Liver (tissue), 9 donors: ENCODE data around the gene HOXC10. TPM values are rescaled to one million over a fixed set of nuclear protein-coding genes. Genes with fewer than 3 reads are reported as not detected.

Experiments
- DNase-seq: peaks from one replicate; pipeline ENCODE4 v3.0.0-alpha.2; 2017; ENCODE audit warnings: low spot score
- H3K27ac ChIP-seq, 2 donors: one replicate each; pipeline ENCODE4 v1.7.0; 2013; ENCODE audit warnings: inconsistent platforms in 2 of 2, low read length in 2 of 2, control low read depth in 1 of 2, low read depth in 1 of 2, mild to moderate bottlenecking in 1 of 2
- H3K27me3 ChIP-seq, 4 donors: one replicate each; pipeline versions ENCODE4 v1.6.1 to v1.7.0; 2013; ENCODE audit warnings: low read length in 3 of 4, inconsistent platforms in 1 of 4, mild to moderate bottlenecking in 1 of 4, moderate library complexity in 1 of 4; ENCODE audit not compliant: control insufficient read depth in 4 of 4, insufficient read depth in 4 of 4
- H3K36me3 ChIP-seq, 4 donors: one replicate each; pipeline versions ENCODE4 v1.6.1 to v1.7.0; 2013; ENCODE audit warnings: low read length in 3 of 4, mild to moderate bottlenecking in 3 of 4, low read depth in 1 of 4, moderate library complexity in 1 of 4; ENCODE audit not compliant: control insufficient read depth in 4 of 4, insufficient read depth in 3 of 4
- H3K4me1 ChIP-seq, 4 donors: one replicate each; pipeline versions ENCODE4 v1.6.1 to v1.7.0; 2013; ENCODE audit warnings: low read length in 3 of 4, mild to moderate bottlenecking in 3 of 4, moderate library complexity in 1 of 4; ENCODE audit not compliant: control insufficient read depth in 4 of 4, insufficient read depth in 4 of 4
- H3K4me3 ChIP-seq, 3 donors: one replicate each; pipeline versions ENCODE4 v1.6.1 to v1.7.0; 2013; ENCODE audit warnings: low read length in 3 of 3, control low read depth in 1 of 3, low read depth in 1 of 3, mild to moderate bottlenecking in 1 of 3
- H3K9ac ChIP-seq, 2 donors: one replicate each; pipeline ENCODE4 v1.7.0; 2013; ENCODE audit warnings: low read length in 2 of 2, mild to moderate bottlenecking in 2 of 2, moderate library complexity in 2 of 2, control low read depth in 1 of 2, low read depth in 1 of 2
- H3K9me3 ChIP-seq, 4 donors: one replicate each; pipeline versions ENCODE4 v1.6.1 to v1.7.0; 2013; ENCODE audit warnings: low read length in 3 of 4; ENCODE audit not compliant: control insufficient read depth in 4 of 4
- EGR1 ChIP-seq, 2 donors: IDR thresholded peaks; 2 replicates each; pipeline ENCODE4 v1.6.1; 2016 to 2018; ENCODE audit warnings: antibody characterized with exemption in 2 of 2, low read depth in 2 of 2
- FOXA1 ChIP-seq: IDR thresholded peaks from 2 replicates; pipeline ENCODE4 v1.6.1; 2016; ENCODE audit warnings: antibody characterized with exemption
- FOXA2 ChIP-seq: IDR thresholded peaks from 2 replicates; pipeline ENCODE4 v1.6.1; 2016; ENCODE audit warnings: antibody characterized with exemption
- GABPA ChIP-seq, 2 donors: IDR thresholded peaks in 1 of 2; conservative IDR thresholded peaks in 1 of 2; 2 replicates each; pipeline ENCODE4 v1.6.1; 2016; ENCODE audit warnings: antibody characterized with exemption in 2 of 2, mild to moderate bottlenecking in 1 of 2, moderate library complexity in 1 of 2
- HNF4A ChIP-seq, 2 donors: conservative IDR thresholded peaks; 2 replicates each; pipeline ENCODE4 v1.6.1; 2016; ENCODE audit warnings: antibody characterized with exemption in 2 of 2, mild to moderate bottlenecking in 2 of 2
- HNF4G ChIP-seq: IDR thresholded peaks from 2 replicates; pipeline ENCODE4 v1.6.1; 2016; ENCODE audit warnings: antibody characterized with exemption
- JUND ChIP-seq, 2 donors: IDR thresholded peaks; 2 replicates each; pipeline ENCODE4 v1.6.1; 2016; ENCODE audit warnings: antibody characterized with exemption in 2 of 2
- NR2F2 ChIP-seq: IDR thresholded peaks from 2 replicates; pipeline ENCODE4 v1.6.1; 2016; ENCODE audit warnings: antibody characterized with exemption
- RAD21 ChIP-seq, 2 donors: IDR thresholded peaks; 2 replicates each; pipeline ENCODE4 v1.6.1; 2016; ENCODE audit warnings: antibody characterized with exemption in 2 of 2, mild to moderate bottlenecking in 2 of 2
- RXRA ChIP-seq, 2 donors: IDR thresholded peaks; 2 replicates each; pipeline ENCODE4 v1.6.1; 2017 to 2018; ENCODE audit warnings: antibody characterized with exemption in 2 of 2, mild to moderate bottlenecking in 1 of 2
- SP1 ChIP-seq: IDR thresholded peaks from 2 replicates; pipeline ENCODE4 v1.6.1; 2018; ENCODE audit warnings: antibody characterized with exemption, mild to moderate bottlenecking
- TAF1 ChIP-seq: conservative IDR thresholded peaks from 2 replicates; pipeline ENCODE4 v1.6.1; 2016; ENCODE audit warnings: antibody characterized with exemption, mild to moderate bottlenecking
- YY1 ChIP-seq: IDR thresholded peaks from 2 replicates; pipeline ENCODE4 v1.6.1; 2016; ENCODE audit warnings: antibody characterized with exemption, mild to moderate bottlenecking
- WGBS: extraction: QIAGEN DNeasy Blood & Tissue Kit; methylation state at CpG from one replicate; pipeline ENCODE4 v1.1.7; 2013; 5-methylcytosine and 5-hydroxymethylcytosine counted together
- polyA plus RNA-seq, 2 donors: library from polyadenylated mRNA; stranded (reverse) in 1 of 2; unstranded in 1 of 2; fragments of 200-250 nt in 1 of 2; fragments of >200 nt in 1 of 2; fragmentation: Nextera tagmentation in 1 of 2; extraction: Ambion mirVana in 1 of 2; gene quantifications; one replicate each; pipeline versions ENCODE4 v1.2.1 to v1.2.3, GENCODE V29; 2013 to 2015
- total RNA-seq, 2 donors: library from RNA; depleted of rRNA; stranded (reverse); fragments of >200 nt; gene quantifications; one replicate each; pipeline ENCODE4 v1.2.3, GENCODE V29; 2014
- TF ChIP-seq, protein P1 (sequence below): IDR thresholded peaks from 2 replicates; pipeline ENCODE4 v1.6.1; 2016; ENCODE audit warnings: antibody characterized with exemption
- TF ChIP-seq, protein P2 (sequence below): IDR thresholded peaks from 2 replicates; pipeline ENCODE4 v1.6.1; 2016; ENCODE audit warnings: antibody characterized with exemption
- TF ChIP-seq, protein P3 (sequence below): fragments of 150-350 bp; IDR thresholded peaks from 2 replicates; pipeline ENCODE4 v1.5.1; 2017; ENCODE audit warnings: improper control_type of control experiment, low read depth, low read length; ENCODE audit not compliant: missing input control
- TF ChIP-seq, protein P4 (sequence below): IDR thresholded peaks from 2 replicates; pipeline ENCODE4 v1.6.1; 2016; ENCODE audit warnings: antibody characterized with exemption, mild to moderate bottlenecking
- TF ChIP-seq, protein P5 (sequence below): IDR thresholded peaks from 2 replicates; pipeline ENCODE4 v1.6.1; 2016; ENCODE audit warnings: antibody characterized with exemption
- donor health status: healthy.
- donor health status: healthy.
- donor health status: healthy.
- donor health status: healthy.
- donor health status: healthy.

The HOXC10 gene
- total and polyA plus RNA-seq, 4 donors: not detected

DNA sequence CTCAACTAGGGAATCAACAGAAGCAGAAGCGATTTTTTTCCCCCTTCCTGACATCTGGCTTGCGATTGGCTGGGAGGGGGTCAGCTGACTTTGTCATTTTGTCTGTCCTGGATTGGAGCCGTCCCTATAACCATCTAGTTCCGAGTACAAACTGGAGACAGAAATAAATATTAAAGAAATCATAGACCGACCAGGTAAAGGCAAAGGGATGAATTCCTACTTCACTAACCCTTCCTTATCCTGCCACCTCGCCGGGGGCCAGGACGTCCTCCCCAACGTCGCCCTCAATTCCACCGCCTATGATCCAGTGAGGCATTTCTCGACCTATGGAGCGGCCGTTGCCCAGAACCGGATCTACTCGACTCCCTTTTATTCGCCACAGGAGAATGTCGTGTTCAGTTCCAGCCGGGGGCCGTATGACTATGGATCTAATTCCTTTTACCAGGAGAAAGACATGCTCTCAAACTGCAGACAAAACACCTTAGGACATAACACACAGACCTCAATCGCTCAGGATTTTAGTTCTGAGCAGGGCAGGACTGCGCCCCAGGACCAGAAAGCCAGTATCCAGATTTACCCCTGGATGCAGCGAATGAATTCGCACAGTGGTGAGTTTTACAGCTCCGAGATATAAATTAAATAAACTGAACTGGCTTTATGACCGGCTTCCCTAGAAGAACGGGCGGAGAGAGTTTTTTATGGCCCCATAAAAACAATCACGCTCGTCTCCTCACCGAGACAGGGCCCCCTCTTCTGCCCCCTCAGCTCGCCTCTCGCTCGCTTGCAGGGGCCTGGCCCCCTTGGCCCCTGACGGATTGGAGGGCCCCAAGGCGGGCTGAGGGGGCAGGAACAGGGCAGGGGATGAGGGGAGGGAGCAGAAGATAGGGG lies 43.6 kb downstream of the HOXC10 start, which contains the start of gene HOXC6 (continued):
- TF ChIP-seq GABPA (IDR thresholded peaks at IDR 0.05 in 1 of 2, conservative IDR thresholded peaks at IDR 0.05 in 1 of 2): no peak
- TF ChIP-seq, protein P1, sequence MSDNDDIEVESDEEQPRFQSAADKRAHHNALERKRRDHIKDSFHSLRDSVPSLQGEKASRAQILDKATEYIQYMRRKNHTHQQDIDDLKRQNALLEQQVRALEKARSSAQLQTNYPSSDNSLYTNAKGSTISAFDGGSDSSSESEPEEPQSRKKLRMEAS: no peak
- no peak for TF ChIP-seq NR2F2
- TF ChIP-seq, protein P2, sequence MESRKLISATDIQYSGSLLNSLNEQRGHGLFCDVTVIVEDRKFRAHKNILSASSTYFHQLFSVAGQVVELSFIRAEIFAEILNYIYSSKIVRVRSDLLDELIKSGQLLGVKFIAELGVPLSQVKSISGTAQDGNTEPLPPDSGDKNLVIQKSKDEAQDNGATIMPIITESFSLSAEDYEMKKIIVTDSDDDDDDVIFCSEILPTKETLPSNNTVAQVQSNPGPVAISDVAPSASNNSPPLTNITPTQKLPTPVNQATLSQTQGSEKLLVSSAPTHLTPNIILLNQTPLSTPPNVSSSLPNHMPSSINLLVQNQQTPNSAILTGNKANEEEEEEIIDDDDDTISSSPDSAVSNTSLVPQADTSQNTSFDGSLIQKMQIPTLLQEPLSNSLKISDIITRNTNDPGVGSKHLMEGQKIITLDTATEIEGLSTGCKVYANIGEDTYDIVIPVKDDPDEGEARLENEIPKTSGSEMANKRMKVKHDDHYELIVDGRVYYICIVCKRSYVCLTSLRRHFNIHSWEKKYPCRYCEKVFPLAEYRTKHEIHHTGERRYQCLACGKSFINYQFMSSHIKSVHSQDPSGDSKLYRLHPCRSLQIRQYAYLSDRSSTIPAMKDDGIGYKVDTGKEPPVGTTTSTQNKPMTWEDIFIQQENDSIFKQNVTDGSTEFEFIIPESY: no peak
- no peak for TF ChIP-seq HNF4A (conservative IDR thresholded peaks at IDR 0.05)
- no peak for TF ChIP-seq EGR1 (IDR thresholded peaks at IDR 0.05; ENCODE audit: low read depth in 2 of 2)
- TF ChIP-seq FOXA1: no peak
- no peak for TF ChIP-seq TAF1
- no peak for TF ChIP-seq RAD21 (IDR thresholded peaks at IDR 0.05)

DNA sequence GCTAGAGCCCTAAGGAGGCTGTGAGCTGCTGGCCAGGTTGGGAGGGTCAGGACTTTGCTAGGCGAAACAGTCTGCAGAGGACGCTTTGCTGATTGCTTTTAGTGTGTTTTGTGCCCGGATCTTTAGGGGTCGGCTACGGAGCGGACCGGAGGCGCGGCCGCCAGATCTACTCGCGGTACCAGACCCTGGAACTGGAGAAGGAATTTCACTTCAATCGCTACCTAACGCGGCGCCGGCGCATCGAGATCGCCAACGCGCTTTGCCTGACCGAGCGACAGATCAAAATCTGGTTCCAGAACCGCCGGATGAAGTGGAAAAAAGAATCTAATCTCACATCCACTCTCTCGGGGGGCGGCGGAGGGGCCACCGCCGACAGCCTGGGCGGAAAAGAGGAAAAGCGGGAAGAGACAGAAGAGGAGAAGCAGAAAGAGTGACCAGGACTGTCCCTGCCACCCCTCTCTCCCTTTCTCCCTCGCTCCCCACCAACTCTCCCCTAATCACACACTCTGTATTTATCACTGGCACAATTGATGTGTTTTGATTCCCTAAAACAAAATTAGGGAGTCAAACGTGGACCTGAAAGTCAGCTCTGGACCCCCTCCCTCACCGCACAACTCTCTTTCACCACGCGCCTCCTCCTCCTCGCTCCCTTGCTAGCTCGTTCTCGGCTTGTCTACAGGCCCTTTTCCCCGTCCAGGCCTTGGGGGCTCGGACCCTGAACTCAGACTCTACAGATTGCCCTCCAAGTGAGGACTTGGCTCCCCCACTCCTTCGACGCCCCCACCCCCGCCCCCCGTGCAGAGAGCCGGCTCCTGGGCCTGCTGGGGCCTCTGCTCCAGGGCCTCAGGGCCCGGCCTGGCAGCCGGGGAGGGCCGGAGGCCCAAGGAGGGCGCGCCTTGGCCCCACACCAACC lies 44.8 kb downstream of the HOXC10 start:
- H3K27me3 ChIP-seq: peaks cover 13 to 36% (median 30%) of the 10 kb centered on the region in 4 donors

More for the DNA sequence above, 44.8 kb downstream of the HOXC10 start:
- Histone ChIP-seq H3K4me3 (no peak overlapping the region), H3K4me1 (peaks cover 0 to 20% (median 4%) of the 10 kb centered on the region in 4 donors), H3K36me3 (no peaks in the 10 kb centered on the region), H3K27ac (no peak overlapping the region), H3K9ac (no peak overlapping the region), H3K9me3 (peaks cover 0 to 3% (median 0%) of the 10 kb centered on the region in 4 donors)
- TF ChIP-seq, protein P3, sequence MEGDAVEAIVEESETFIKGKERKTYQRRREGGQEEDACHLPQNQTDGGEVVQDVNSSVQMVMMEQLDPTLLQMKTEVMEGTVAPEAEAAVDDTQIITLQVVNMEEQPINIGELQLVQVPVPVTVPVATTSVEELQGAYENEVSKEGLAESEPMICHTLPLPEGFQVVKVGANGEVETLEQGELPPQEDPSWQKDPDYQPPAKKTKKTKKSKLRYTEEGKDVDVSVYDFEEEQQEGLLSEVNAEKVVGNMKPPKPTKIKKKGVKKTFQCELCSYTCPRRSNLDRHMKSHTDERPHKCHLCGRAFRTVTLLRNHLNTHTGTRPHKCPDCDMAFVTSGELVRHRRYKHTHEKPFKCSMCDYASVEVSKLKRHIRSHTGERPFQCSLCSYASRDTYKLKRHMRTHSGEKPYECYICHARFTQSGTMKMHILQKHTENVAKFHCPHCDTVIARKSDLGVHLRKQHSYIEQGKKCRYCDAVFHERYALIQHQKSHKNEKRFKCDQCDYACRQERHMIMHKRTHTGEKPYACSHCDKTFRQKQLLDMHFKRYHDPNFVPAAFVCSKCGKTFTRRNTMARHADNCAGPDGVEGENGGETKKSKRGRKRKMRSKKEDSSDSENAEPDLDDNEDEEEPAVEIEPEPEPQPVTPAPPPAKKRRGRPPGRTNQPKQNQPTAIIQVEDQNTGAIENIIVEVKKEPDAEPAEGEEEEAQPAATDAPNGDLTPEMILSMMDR: no peak
- TF ChIP-seq, protein P1: no peak
- TF ChIP-seq HNF4A (conservative IDR thresholded peaks at IDR 0.05) (no peak), HNF4G (no peak), RXRA (IDR thresholded peaks at IDR 0.05) (no peak), FOXA2 (no peak), YY1 (no peak), FOXA1 (no peak), TAF1 (no peak), SP1 (no peak), NR2F2 (no peak), JUND (IDR thresholded peaks at IDR 0.05) (no peak), EGR1 (IDR thresholded peaks at IDR 0.05; ENCODE audit: low read depth in 2 of 2) (no peak), RAD21 (IDR thresholded peaks at IDR 0.05) (no peak), GABPA (IDR thresholded peaks at IDR 0.05 in 1 of 2, conservative IDR thresholded peaks at IDR 0.05 in 1 of 2) (no peak)
- TF ChIP-seq, protein P4, sequence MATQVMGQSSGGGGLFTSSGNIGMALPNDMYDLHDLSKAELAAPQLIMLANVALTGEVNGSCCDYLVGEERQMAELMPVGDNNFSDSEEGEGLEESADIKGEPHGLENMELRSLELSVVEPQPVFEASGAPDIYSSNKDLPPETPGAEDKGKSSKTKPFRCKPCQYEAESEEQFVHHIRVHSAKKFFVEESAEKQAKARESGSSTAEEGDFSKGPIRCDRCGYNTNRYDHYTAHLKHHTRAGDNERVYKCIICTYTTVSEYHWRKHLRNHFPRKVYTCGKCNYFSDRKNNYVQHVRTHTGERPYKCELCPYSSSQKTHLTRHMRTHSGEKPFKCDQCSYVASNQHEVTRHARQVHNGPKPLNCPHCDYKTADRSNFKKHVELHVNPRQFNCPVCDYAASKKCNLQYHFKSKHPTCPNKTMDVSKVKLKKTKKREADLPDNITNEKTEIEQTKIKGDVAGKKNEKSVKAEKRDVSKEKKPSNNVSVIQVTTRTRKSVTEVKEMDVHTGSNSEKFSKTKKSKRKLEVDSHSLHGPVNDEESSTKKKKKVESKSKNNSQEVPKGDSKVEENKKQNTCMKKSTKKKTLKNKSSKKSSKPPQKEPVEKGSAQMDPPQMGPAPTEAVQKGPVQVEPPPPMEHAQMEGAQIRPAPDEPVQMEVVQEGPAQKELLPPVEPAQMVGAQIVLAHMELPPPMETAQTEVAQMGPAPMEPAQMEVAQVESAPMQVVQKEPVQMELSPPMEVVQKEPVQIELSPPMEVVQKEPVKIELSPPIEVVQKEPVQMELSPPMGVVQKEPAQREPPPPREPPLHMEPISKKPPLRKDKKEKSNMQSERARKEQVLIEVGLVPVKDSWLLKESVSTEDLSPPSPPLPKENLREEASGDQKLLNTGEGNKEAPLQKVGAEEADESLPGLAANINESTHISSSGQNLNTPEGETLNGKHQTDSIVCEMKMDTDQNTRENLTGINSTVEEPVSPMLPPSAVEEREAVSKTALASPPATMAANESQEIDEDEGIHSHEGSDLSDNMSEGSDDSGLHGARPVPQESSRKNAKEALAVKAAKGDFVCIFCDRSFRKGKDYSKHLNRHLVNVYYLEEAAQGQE: no peak
- TF ChIP-seq, protein P5, sequence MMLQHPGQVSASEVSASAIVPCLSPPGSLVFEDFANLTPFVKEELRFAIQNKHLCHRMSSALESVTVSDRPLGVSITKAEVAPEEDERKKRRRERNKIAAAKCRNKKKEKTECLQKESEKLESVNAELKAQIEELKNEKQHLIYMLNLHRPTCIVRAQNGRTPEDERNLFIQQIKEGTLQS: no peak
- TF ChIP-seq, protein P2: no peak
- no peak for DNase-seq
- 19% methylated on average over 53 of the region's 53 CpGs for WGBS
